ENCODE measurements around the gene OXCT2.

OXCT2 gene

GRCh38 chr1:39761557-39762260, 9.4 kb downstream of the OXCT2 start:
- DNase-seq = no peak

GRCh38 chr1:39761016-39761415, 10.1 kb downstream of the OXCT2 start:
- DNase-seq = no peak

GRCh38 chr1:39760074-39761008, 10.8 kb downstream of the OXCT2 start:
- no peak for DNase-seq

- DNase-seq = no peak
Observed at GRCh38 chr1:39759436-39759726, 11.8 kb downstream of the OXCT2 start.

- DNase-seq = peak; percentile 50
Observed at GRCh38 chr1:39758556-39759435, 12.4 kb downstream of the OXCT2 start.

GRCh38 chr1:39757501-39757900, 13.6 kb downstream of the OXCT2 start:
- DNase-seq = no peak

- no peak for DNase-seq
Observed at GRCh38 chr1:39755965-39756659, 15.0 kb downstream of the OXCT2 start.

- no peak for DNase-seq
Observed at GRCh38 chr1:39754906-39755504, 16.1 kb downstream of the OXCT2 start.

- no peak for DNase-seq
Observed at GRCh38 chr1:39754026-39754570, 17.1 kb downstream of the OXCT2 start.

GRCh38 chr1:39753132-39754025, 17.8 kb downstream of the OXCT2 start:
- DNase-seq = no peak

GRCh38 chr1:39752703-39753102, 18.4 kb downstream of the OXCT2 start:
- DNase-seq = no peak

- no peak for DNase-seq
Observed at GRCh38 chr1:39751595-39751994, 19.6 kb downstream of the OXCT2 start.

- DNase-seq = no peak
Observed at GRCh38 chr1:39745016-39745670, 26.0 kb downstream of the OXCT2 start.

GRCh38 chr1:39738622-39739366, 32.4 kb downstream of the OXCT2 start, which contains the start of gene PPIE:
Gene PPIE, plus strand, starts transcription at chr1:39738882. Its CDS starts 19 bp downstream, at chr1:39738901.
- peak; percentile 69 for DNase-seq

- DNase-seq = no peak
Observed at GRCh38 chr1:39737546-39738169, 33.5 kb downstream of the OXCT2 start.

- no peak for DNase-seq
Observed at GRCh38 chr1:39735731-39736130, 35.4 kb downstream of the OXCT2 start.

- no peak for DNase-seq
Observed at GRCh38 chr1:39733161-39733560, 38.0 kb downstream of the OXCT2 start.

GRCh38 chr1:39732730-39733129, 38.4 kb downstream of the OXCT2 start:
- DNase-seq = no peak

- DNase-seq = no peak
Observed at GRCh38 chr1:39729842-39730241, 41.3 kb downstream of the OXCT2 start.
